ENCODE measurements around the gene STAT5B. TPM values are rescaled to one million over a fixed set of nuclear protein-coding genes. Genes with fewer than 3 reads are reported as not detected.

The STAT5B gene
- total RNA-seq, 2 donors from 2014 or later, result 35.7 to 51.4 TPM

GRCh38 chr17:42201458-42201772 lies 74.8 kb downstream of the STAT5B start:
- H3K27me3 Mint-ChIP-seq (ENCODE audit: insufficient read depth), result no peaks in the 10 kb centered on the region
- H3K4me1 Mint-ChIP-seq, result peaks cover 5% of the 10 kb centered on the region
- Histone ChIP-seq H3K4me3 (ENCODE audit: low read length) (no peak overlapping the region), H3K4me1 (ENCODE audit: control insufficient read depth, insufficient read depth, low read length) (no peaks in the 10 kb centered on the region), H3K36me3 (ENCODE audit: control insufficient read depth, insufficient read depth, low read length) (peaks cover 54% of the 10 kb centered on the region), H3K27ac (ENCODE audit: low read depth, low read length) (no peak overlapping the region), H3K9ac (ENCODE audit: extremely low read depth, low read length, poor library complexity, severe bottlenecking) (no peak overlapping the region), H3K9me3 (ENCODE audit: control insufficient read depth, low read length) (no peaks in the 10 kb centered on the region), H3K27me3 (ENCODE audit: control insufficient read depth, insufficient read depth, low read length, poor library complexity, severe bottlenecking) (no peaks in the 10 kb centered on the region)
- DNase-seq, result no peak
- WGBS, 2 experiments (ENCODE audit: insufficient coverage in 1 of 2, insufficient read length in 1 of 2), result 92 to 93% methylated on average over 3 to 10 of the region's 10 CpGs
- peaks cover 38% of the 10 kb centered on the region for H3K36me3 Mint-ChIP-seq (ENCODE audit: low read depth)
- no peak for TF ChIP-seq CTCF (conservative IDR thresholded peaks at IDR 0.05)
- no peak overlapping the region for H3K27ac Mint-ChIP-seq
- no peak overlapping the region for H3K4me3 Mint-ChIP-seq
- H3K9me3 Mint-ChIP-seq, result no peaks in the 10 kb centered on the region

GRCh38 chr17:42200706-42201457 lies 75.3 kb downstream of the STAT5B start:
- H3K4me1 ChIP-seq (ENCODE audit: control insufficient read depth, insufficient read depth, low read length), result no peaks in the 10 kb centered on the region
- 93 to 95% methylated on average over 6 to 13 of the region's 14 CpGs for WGBS, 2 experiments (ENCODE audit: insufficient coverage in 1 of 2, insufficient read length in 1 of 2)
- DNase-seq, result no peak
- no peak for TF ChIP-seq CTCF (conservative IDR thresholded peaks at IDR 0.05)
- H3K27me3 Mint-ChIP-seq (ENCODE audit: insufficient read depth), result no peaks in the 10 kb centered on the region
- no peak overlapping the region for H3K27ac ChIP-seq (ENCODE audit: low read depth, low read length)
- H3K36me3 ChIP-seq (ENCODE audit: control insufficient read depth, insufficient read depth, low read length), result peaks cover 48% of the 10 kb centered on the region
- H3K27ac Mint-ChIP-seq, result peak overlapping the region; percentile 60
- H3K36me3 Mint-ChIP-seq (ENCODE audit: low read depth), result peaks cover 32% of the 10 kb centered on the region
- H3K27me3 ChIP-seq (ENCODE audit: control insufficient read depth, insufficient read depth, low read length, poor library complexity, severe bottlenecking), result no peaks in the 10 kb centered on the region
- H3K9me3 Mint-ChIP-seq, result no peaks in the 10 kb centered on the region
- H3K4me3 Mint-ChIP-seq, result no peak overlapping the region
- no peaks in the 10 kb centered on the region for H3K9me3 ChIP-seq (ENCODE audit: control insufficient read depth, low read length)
- H3K4me3 ChIP-seq (ENCODE audit: low read length), result no peak overlapping the region
- H3K9ac ChIP-seq (ENCODE audit: extremely low read depth, low read length, poor library complexity, severe bottlenecking), result no peak overlapping the region
- peaks cover 5% of the 10 kb centered on the region for H3K4me1 Mint-ChIP-seq

GRCh38 chr17:42199416-42200011 lies 76.7 kb downstream of the STAT5B start:
- no peaks in the 10 kb centered on the region for H3K27me3 Mint-ChIP-seq (ENCODE audit: insufficient read depth)
- Histone ChIP-seq H3K4me1 (ENCODE audit: control insufficient read depth, insufficient read depth, low read length) (no peaks in the 10 kb centered on the region), H3K9me3 (ENCODE audit: control insufficient read depth, low read length) (no peaks in the 10 kb centered on the region), H3K4me3 (ENCODE audit: low read length) (no peak overlapping the region), H3K27me3 (ENCODE audit: control insufficient read depth, insufficient read depth, low read length, poor library complexity, severe bottlenecking) (no peaks in the 10 kb centered on the region), H3K27ac (ENCODE audit: low read depth, low read length) (no peak overlapping the region), H3K36me3 (ENCODE audit: control insufficient read depth, insufficient read depth, low read length) (peaks cover 39% of the 10 kb centered on the region), H3K9ac (ENCODE audit: extremely low read depth, low read length, poor library complexity, severe bottlenecking) (no peak overlapping the region)
- no peak overlapping the region for H3K27ac Mint-ChIP-seq
- 90 to 91% methylated on average over 2 to 9 of the region's 12 CpGs for WGBS, 2 experiments (ENCODE audit: insufficient coverage in 1 of 2, insufficient read length in 1 of 2)
- no peak for DNase-seq
- H3K4me3 Mint-ChIP-seq, result no peak overlapping the region
- no peak for TF ChIP-seq CTCF (conservative IDR thresholded peaks at IDR 0.05)
- peaks cover 5% of the 10 kb centered on the region for H3K4me1 Mint-ChIP-seq
- no peaks in the 10 kb centered on the region for H3K9me3 Mint-ChIP-seq
- peaks cover 26% of the 10 kb centered on the region for H3K36me3 Mint-ChIP-seq (ENCODE audit: low read depth)

All from endodermal cell (in vitro differentiated cells).